HG03064 (cell line): ENCODE results near the gene PDPN.

Source experiments
- ATAC-seq: cut with Tn5 transposase; IDR thresholded peaks from one replicate; pipeline ENCODE4 v1.9.1; 2021; ENCODE audit warnings: low read depth; ENCODE audit not compliant: unreplicated experiment

The PDPN gene

GRCh38 chr1:13576926-13577325 is 6.7 kb upstream of the PDPN start:
- ATAC-seq = no peak

GRCh38 chr1:13577846-13578245 is 5.8 kb upstream of the PDPN start:
- no peak for ATAC-seq

- ATAC-seq = no peak
Observed at GRCh38 chr1:13581446-13581845, 2.2 kb upstream of the PDPN start.

- no peak for ATAC-seq
Observed at GRCh38 chr1:13582713-13583443, 754 bp upstream of the PDPN start.

GRCh38 chr1:13583966-13584791 is 547 bp downstream of the PDPN start:
- ATAC-seq = no peak

- no peak for ATAC-seq
Observed at GRCh38 chr1:13584876-13585611, 1.4 kb downstream of the PDPN start.

GRCh38 chr1:13585612-13585991 is 2.0 kb downstream of the PDPN start:
- ATAC-seq = no peak

- ATAC-seq = no peak
Observed at GRCh38 chr1:13586001-13586400, 2.4 kb downstream of the PDPN start.

GRCh38 chr1:13587256-13588030 is 3.8 kb downstream of the PDPN start:
- ATAC-seq = no peak

GRCh38 chr1:13588946-13589796 is 5.5 kb downstream of the PDPN start:
- ATAC-seq = no peak

GRCh38 chr1:13590486-13590885 is 6.9 kb downstream of the PDPN start:
- no peak for ATAC-seq

GRCh38 chr1:13593511-13594131 is 10.0 kb downstream of the PDPN start:
- ATAC-seq = no peak

GRCh38 chr1:13595411-13595810 is 11.8 kb downstream of the PDPN start:
- ATAC-seq = no peak

- no peak for ATAC-seq
Observed at GRCh38 chr1:13597166-13597565, 13.5 kb downstream of the PDPN start.

- ATAC-seq = no peak
Observed at GRCh38 chr1:13600762-13601453, 17.3 kb downstream of the PDPN start.

- ATAC-seq = no peak
Observed at GRCh38 chr1:13604176-13604575, 20.5 kb downstream of the PDPN start.

GRCh38 chr1:13604721-13605120 is 21.1 kb downstream of the PDPN start:
- ATAC-seq = no peak

GRCh38 chr1:13605159-13605558 is 21.5 kb downstream of the PDPN start:
- no peak for ATAC-seq

GRCh38 chr1:13607002-13607401 is 23.4 kb downstream of the PDPN start:
- no peak for ATAC-seq
